ENCODE results near the gene CKAP5. TPM values are rescaled to one million over a fixed set of nuclear protein-coding genes. Genes with fewer than 3 reads are reported as not detected.

The CKAP5 gene
- total RNA-seq, 1 donor from 2014 or later = 169 TPM

GRCh38 chr11:46741600-46742484, 104.2 kb downstream of the CKAP5 start:
- TF ChIP-seq, protein P1, sequence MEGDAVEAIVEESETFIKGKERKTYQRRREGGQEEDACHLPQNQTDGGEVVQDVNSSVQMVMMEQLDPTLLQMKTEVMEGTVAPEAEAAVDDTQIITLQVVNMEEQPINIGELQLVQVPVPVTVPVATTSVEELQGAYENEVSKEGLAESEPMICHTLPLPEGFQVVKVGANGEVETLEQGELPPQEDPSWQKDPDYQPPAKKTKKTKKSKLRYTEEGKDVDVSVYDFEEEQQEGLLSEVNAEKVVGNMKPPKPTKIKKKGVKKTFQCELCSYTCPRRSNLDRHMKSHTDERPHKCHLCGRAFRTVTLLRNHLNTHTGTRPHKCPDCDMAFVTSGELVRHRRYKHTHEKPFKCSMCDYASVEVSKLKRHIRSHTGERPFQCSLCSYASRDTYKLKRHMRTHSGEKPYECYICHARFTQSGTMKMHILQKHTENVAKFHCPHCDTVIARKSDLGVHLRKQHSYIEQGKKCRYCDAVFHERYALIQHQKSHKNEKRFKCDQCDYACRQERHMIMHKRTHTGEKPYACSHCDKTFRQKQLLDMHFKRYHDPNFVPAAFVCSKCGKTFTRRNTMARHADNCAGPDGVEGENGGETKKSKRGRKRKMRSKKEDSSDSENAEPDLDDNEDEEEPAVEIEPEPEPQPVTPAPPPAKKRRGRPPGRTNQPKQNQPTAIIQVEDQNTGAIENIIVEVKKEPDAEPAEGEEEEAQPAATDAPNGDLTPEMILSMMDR (conservative IDR thresholded peaks at IDR 0.05) = no peak
- no peak overlapping the region for H3K4me3 Mint-ChIP-seq
- H3K27ac Mint-ChIP-seq = no peak overlapping the region
- no peaks in the 10 kb centered on the region for H3K27me3 Mint-ChIP-seq
- no peaks in the 10 kb centered on the region for H3K9me3 Mint-ChIP-seq
- no peaks in the 10 kb centered on the region for H3K4me1 Mint-ChIP-seq (ENCODE audit: unreplicated experiment)
- peaks cover 35% of the 10 kb centered on the region for H3K36me3 Mint-ChIP-seq
- DNase-seq (ENCODE audit: extremely low spot score, unreplicated experiment) = no peak

DNA sequence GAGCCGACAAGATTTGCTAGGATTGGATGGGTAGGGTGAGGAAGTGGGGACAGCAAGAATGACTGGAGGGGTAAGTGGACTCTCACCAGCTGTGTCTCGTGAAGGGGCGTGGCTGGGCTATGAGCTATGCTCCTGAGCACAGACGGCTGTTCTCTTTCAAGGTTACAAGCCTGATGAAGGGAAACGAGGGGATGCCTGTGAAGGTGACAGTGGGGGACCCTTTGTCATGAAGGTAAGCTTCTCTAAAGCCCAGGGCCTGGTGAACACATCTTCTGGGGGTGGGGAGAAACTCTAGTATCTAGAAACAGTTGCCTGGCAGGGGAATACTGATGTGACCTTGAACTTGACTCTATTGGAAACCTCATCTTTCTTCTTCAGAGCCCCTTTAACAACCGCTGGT, 107.2 kb downstream of the CKAP5 start:
- no peaks in the 10 kb centered on the region for H3K9me3 Mint-ChIP-seq
- no peaks in the 10 kb centered on the region for H3K4me1 Mint-ChIP-seq (ENCODE audit: unreplicated experiment)
- no peak overlapping the region for H3K4me3 Mint-ChIP-seq
- no peak for DNase-seq (ENCODE audit: extremely low spot score, unreplicated experiment)
- peaks cover 22% of the 10 kb centered on the region for H3K36me3 Mint-ChIP-seq
- no peaks in the 10 kb centered on the region for H3K27me3 Mint-ChIP-seq
- TF ChIP-seq, protein P1 (conservative IDR thresholded peaks at IDR 0.05) = no peak
- no peak overlapping the region for H3K27ac Mint-ChIP-seq

GRCh38 chr11:46737699-46738098, 108.4 kb downstream of the CKAP5 start:
- H3K36me3 Mint-ChIP-seq = peaks cover 14% of the 10 kb centered on the region
- no peak for DNase-seq (ENCODE audit: extremely low spot score, unreplicated experiment)
- TF ChIP-seq, protein P1 (conservative IDR thresholded peaks at IDR 0.05) = no peak
- no peak overlapping the region for H3K27ac Mint-ChIP-seq
- H3K27me3 Mint-ChIP-seq = no peaks in the 10 kb centered on the region
- no peaks in the 10 kb centered on the region for H3K9me3 Mint-ChIP-seq
- no peaks in the 10 kb centered on the region for H3K4me1 Mint-ChIP-seq (ENCODE audit: unreplicated experiment)
- no peak overlapping the region for H3K4me3 Mint-ChIP-seq

DNA sequence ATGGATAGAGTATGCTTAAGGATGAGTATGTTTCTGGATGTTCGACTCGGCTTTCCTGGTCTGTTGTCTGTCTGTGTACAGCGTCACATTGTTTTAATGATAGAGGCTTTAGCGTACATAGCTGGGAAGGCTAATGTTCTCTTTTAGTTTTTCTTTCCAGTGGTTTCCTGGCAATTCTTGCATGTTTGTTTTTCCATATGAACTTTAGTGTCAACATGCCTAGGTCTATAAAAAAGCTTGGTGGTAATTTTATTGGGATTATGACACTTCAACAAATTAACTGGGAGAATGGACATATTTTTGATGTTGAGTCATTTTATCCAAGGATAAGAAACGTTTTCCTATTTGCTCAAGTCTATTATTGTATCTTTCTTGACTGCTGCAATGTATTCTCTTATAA, 109.5 kb downstream of the CKAP5 start:
- Mint-ChIP-seq H3K4me1 (ENCODE audit: unreplicated experiment) (no peaks in the 10 kb centered on the region), H3K4me3 (no peak overlapping the region), H3K27ac (no peak overlapping the region), H3K9me3 (no peaks in the 10 kb centered on the region), H3K36me3 (peaks cover 5% of the 10 kb centered on the region), H3K27me3 (no peaks in the 10 kb centered on the region)
- TF ChIP-seq, protein P1 (conservative IDR thresholded peaks at IDR 0.05) = no peak
- DNase-seq (ENCODE audit: extremely low spot score, unreplicated experiment) = no peak

- Mint-ChIP-seq H3K9me3 (no peaks in the 10 kb centered on the region), H3K27ac (no peak overlapping the region), H3K36me3 (peaks cover 3% of the 10 kb centered on the region), H3K4me3 (no peak overlapping the region), H3K4me1 (ENCODE audit: unreplicated experiment) (no peaks in the 10 kb centered on the region), H3K27me3 (no peaks in the 10 kb centered on the region)
- no peak for DNase-seq (ENCODE audit: extremely low spot score, unreplicated experiment)
- TF ChIP-seq, protein P1 (conservative IDR thresholded peaks at IDR 0.05) = no peak
Measured at GRCh38 chr11:46736146-46736545, 109.9 kb downstream of the CKAP5 start.
